Neural progenitor cell (in vitro differentiated cells): ENCODE data around the gene CSGALNACT2. TPM values are rescaled to one million over a fixed set of nuclear protein-coding genes. Genes with fewer than 3 reads are reported as not detected.

Experiments
- DNase-seq: peaks from one replicate; pipeline ENCODE4 v3.0.0-alpha.2; 2016; ENCODE audit warnings: low spot score
- H2AFZ ChIP-seq: fragments of 200-600 bp; sonication (generic); replicated peaks from 2 replicates; pipeline ENCODE4 v1.6.1; 2016; ENCODE audit warnings: antibody characterized with exemption
- H3F3A ChIP-seq: fragments of 200-600 bp; sonication (generic); 2 replicates; pipeline ENCODE4 v1.6.1; 2016; ENCODE audit warnings: antibody characterized with exemption, low read depth
- H3K27ac ChIP-seq: fragments of 200-600 bp; sonication (generic); 2 replicates; pipeline ENCODE4 v1.5.1; 2016; ENCODE audit warnings: mild to moderate bottlenecking
- H3K27me3 ChIP-seq: fragments of 200-600 bp; sonication (generic); 2 replicates; pipeline ENCODE4 v1.6.1; 2016; ENCODE audit warnings: mild to moderate bottlenecking, moderate library complexity
- H3K36me3 ChIP-seq: fragments of 200-600 bp; sonication (generic); 2 replicates; pipeline ENCODE4 v1.5.1; 2016
- H3K4me1 ChIP-seq: fragments of 200-600 bp; sonication (generic); 2 replicates; pipeline ENCODE4 v1.6.1; 2016; ENCODE audit warnings: mixed run types
- H3K4me2 ChIP-seq: fragments of 200-600 bp; sonication (generic); 2 replicates; pipeline ENCODE4 v1.6.1; 2016
- H3K4me3 ChIP-seq: fragments of 200-600 bp; sonication (generic); 2 replicates; pipeline ENCODE4 v1.5.1; 2016
- H3K79me2 ChIP-seq: fragments of 200-600 bp; sonication (generic); 2 replicates; pipeline ENCODE4 v1.6.1; 2016; ENCODE audit warnings: low read depth
- H3K9ac ChIP-seq: fragments of 200-600 bp; sonication (generic); 2 replicates; pipeline ENCODE4 v1.6.1; 2016
- H3K9me3 ChIP-seq: fragments of 200-600 bp; sonication (generic); 2 replicates; pipeline ENCODE4 v1.5.1; 2016; ENCODE audit warnings: low read depth
- H4K20me1 ChIP-seq: fragments of 200-600 bp; sonication (generic); 2 replicates; pipeline ENCODE4 v1.6.1; 2016; ENCODE audit warnings: low read depth
- H3K27ac Mint-ChIP-seq: 3 replicates; pipeline ENCODE4 v1.8.0; 2021; ENCODE audit warnings: mixed read lengths
- H3K27me3 Mint-ChIP-seq: 2 replicates; pipeline ENCODE4 v1.8.0; 2022; ENCODE audit warnings: low read depth, mild to moderate bottlenecking, inconsistent platforms, moderate library complexity, mixed read lengths; ENCODE audit not compliant: insufficient read depth
- H3K36me3 Mint-ChIP-seq: 3 replicates; pipeline ENCODE4 v1.8.0; 2021; ENCODE audit warnings: mixed read lengths
- H3K4me1 Mint-ChIP-seq: 3 replicates; pipeline ENCODE4 v1.8.0; 2021; ENCODE audit warnings: mixed read lengths
- H3K4me3 Mint-ChIP-seq: 3 replicates; pipeline ENCODE4 v1.8.0; 2021; ENCODE audit warnings: mild to moderate bottlenecking, moderate library complexity, mixed read lengths
- H3K9me3 Mint-ChIP-seq: 3 replicates; pipeline ENCODE4 v1.8.0; 2020; ENCODE audit warnings: mixed read lengths
- CTCF ChIP-seq: fragments of 200-600 bp; sonication (generic); IDR thresholded peaks from 2 replicates; pipeline ENCODE4 v1.5.1; 2017; ENCODE audit warnings: antibody characterized with exemption, mild to moderate bottlenecking
- EZH2 ChIP-seq: fragments of 200-600 bp; sonication (generic); IDR thresholded peaks from 2 replicates; pipeline ENCODE4 v1.6.1; 2017; ENCODE audit warnings: antibody characterized with exemption, mild to moderate bottlenecking, moderate library complexity
- EZH2phosphoT487 ChIP-seq: fragments of 200-600 bp; sonication (generic); IDR thresholded peaks from 2 replicates; pipeline ENCODE4 v1.6.1; 2017; ENCODE audit warnings: antibody characterized with exemption
- total RNA-seq: library from RNA; depleted of rRNA; stranded (reverse); fragments of >200 nt; gene quantifications from 2 replicates; pipeline ENCODE4 v1.2.3, GENCODE V29; 2015; ENCODE audit warnings: low replicate concordance

Gene CSGALNACT2, protein sequence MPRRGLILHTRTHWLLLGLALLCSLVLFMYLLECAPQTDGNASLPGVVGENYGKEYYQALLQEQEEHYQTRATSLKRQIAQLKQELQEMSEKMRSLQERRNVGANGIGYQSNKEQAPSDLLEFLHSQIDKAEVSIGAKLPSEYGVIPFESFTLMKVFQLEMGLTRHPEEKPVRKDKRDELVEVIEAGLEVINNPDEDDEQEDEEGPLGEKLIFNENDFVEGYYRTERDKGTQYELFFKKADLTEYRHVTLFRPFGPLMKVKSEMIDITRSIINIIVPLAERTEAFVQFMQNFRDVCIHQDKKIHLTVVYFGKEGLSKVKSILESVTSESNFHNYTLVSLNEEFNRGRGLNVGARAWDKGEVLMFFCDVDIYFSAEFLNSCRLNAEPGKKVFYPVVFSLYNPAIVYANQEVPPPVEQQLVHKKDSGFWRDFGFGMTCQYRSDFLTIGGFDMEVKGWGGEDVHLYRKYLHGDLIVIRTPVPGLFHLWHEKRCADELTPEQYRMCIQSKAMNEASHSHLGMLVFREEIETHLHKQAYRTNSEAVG
- total RNA-seq = 7.0 and 9.3 TPM in 2 replicates

GRCh38 chr10:43138021-43138756 is at the start of gene CSGALNACT2:
Gene CSGALNACT2 (plus strand): TSS chr10:43138445. CDS start chr10:43155150, 16,705 bp downstream.
- TF ChIP-seq CTCF = no peak
- TF ChIP-seq EZH2 = no peak
- TF ChIP-seq EZH2phosphoT487 = no peak
- DNase-seq = peak; percentile 89
- peaks cover 10% of the 10 kb centered on the region for H3F3A ChIP-seq
- peaks cover 11% of the 10 kb centered on the region for H4K20me1 ChIP-seq
- no peaks in the 10 kb centered on the region for H3K36me3 ChIP-seq
- H3K4me3 ChIP-seq = peak within 1 kb of the TSS; percentile 67
- peak within 1 kb of the TSS; percentile 99 for H3K4me3 Mint-ChIP-seq
- H3K27ac Mint-ChIP-seq = peak within 1 kb of the TSS; percentile 99
- peak within 1 kb of the TSS; percentile 97 for H2AFZ ChIP-seq
- peaks cover 41% of the 10 kb centered on the region for H3K79me2 ChIP-seq
- H3K4me1 ChIP-seq = peaks cover 8% of the 10 kb centered on the region
- no peak within 1 kb of the TSS for H3K27ac ChIP-seq
- H3K4me1 Mint-ChIP-seq = peaks cover 24% of the 10 kb centered on the region
- no peaks in the 10 kb centered on the region for H3K9me3 Mint-ChIP-seq
- H3K4me2 ChIP-seq = peak within 1 kb of the TSS; percentile 100
- no peaks in the 10 kb centered on the region for H3K27me3 ChIP-seq
- no peaks in the 10 kb centered on the region for H3K9me3 ChIP-seq
- H3K9ac ChIP-seq = peak within 1 kb of the TSS; percentile 17
- H3K27me3 Mint-ChIP-seq = peaks cover 4% of the 10 kb centered on the region
- no peaks in the 10 kb centered on the region for H3K36me3 Mint-ChIP-seq

DNA sequence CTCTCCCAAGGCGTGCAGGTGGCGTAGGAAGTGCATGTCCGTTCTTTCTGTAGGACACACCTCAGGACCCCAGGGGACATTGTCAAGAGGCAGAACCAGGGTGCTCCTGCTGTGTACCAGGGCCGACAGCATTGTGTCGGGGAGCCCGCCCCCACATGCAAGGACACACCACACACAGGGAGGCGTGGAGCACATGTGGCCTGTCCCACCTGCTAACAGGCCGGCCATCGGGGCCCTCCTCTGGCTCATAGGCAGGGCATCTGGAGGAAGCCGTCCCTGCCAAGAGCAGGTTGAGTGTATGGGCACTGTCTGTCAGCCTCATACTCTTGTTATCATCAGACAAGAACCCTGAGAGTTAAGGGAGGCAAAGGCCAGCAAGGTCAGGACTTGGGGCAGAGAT is 48.7 kb upstream of the CSGALNACT2 start:
- Mint-ChIP-seq H3K9me3 (no peaks in the 10 kb centered on the region), H3K36me3 (no peaks in the 10 kb centered on the region), H3K27ac (no peak overlapping the region)

GRCh38 chr10:43090188-43090587 is 48.1 kb upstream of the CSGALNACT2 start:
- no peak overlapping the region for H3K9ac ChIP-seq
- no peaks in the 10 kb centered on the region for H4K20me1 ChIP-seq
- DNase-seq = no peak
- H3K27me3 ChIP-seq = no peaks in the 10 kb centered on the region
- TF ChIP-seq CTCF (no peak), EZH2phosphoT487 (no peak), EZH2 (no peak)
- H3K36me3 ChIP-seq = no peaks in the 10 kb centered on the region
- H3K4me3 ChIP-seq = no peak overlapping the region
- Mint-ChIP-seq H3K9me3 (no peaks in the 10 kb centered on the region), H3K27ac (no peak overlapping the region), H3K4me1 (no peaks in the 10 kb centered on the region), H3K4me3 (no peak overlapping the region), H3K27me3 (peaks cover 7% of the 10 kb centered on the region), H3K36me3 (no peaks in the 10 kb centered on the region)
- no peaks in the 10 kb centered on the region for H3K9me3 ChIP-seq
- H3K4me2 ChIP-seq = no peak overlapping the region
- H2AFZ ChIP-seq = no peak overlapping the region
- no peaks in the 10 kb centered on the region for H3F3A ChIP-seq
- no peak overlapping the region for H3K27ac ChIP-seq
- H3K4me1 ChIP-seq = no peaks in the 10 kb centered on the region
- H3K79me2 ChIP-seq = no peaks in the 10 kb centered on the region

More for the DNA sequence above, 48.7 kb upstream of the CSGALNACT2 start:
- Histone ChIP-seq H3K9me3 (no peaks in the 10 kb centered on the region), H3K4me3 (no peak overlapping the region), H3K4me1 (no peaks in the 10 kb centered on the region), H3K4me2 (no peak overlapping the region), H3K79me2 (no peaks in the 10 kb centered on the region), H3K36me3 (no peaks in the 10 kb centered on the region), H3K9ac (no peak overlapping the region), H3K27ac (no peak overlapping the region), H2AFZ (no peak overlapping the region), H4K20me1 (no peaks in the 10 kb centered on the region), H3F3A (no peaks in the 10 kb centered on the region), H3K27me3 (no peaks in the 10 kb centered on the region)
- no peak for DNase-seq
- H3K4me1 Mint-ChIP-seq = no peaks in the 10 kb centered on the region
- peaks cover 7% of the 10 kb centered on the region for H3K27me3 Mint-ChIP-seq
- TF ChIP-seq CTCF = no peak
- no peak for TF ChIP-seq EZH2
- TF ChIP-seq EZH2phosphoT487 = no peak
- no peak overlapping the region for H3K4me3 Mint-ChIP-seq
